Ascending aorta (tissue), 2 donors: ENCODE data around the gene GLRX. TPM values are rescaled to one million over a fixed set of nuclear protein-coding genes. Genes with fewer than 3 reads are reported as not detected.
"Not testable (repeated sequence)": the region's sequence is repeated elsewhere in the genome, so short reads cannot be mapped to it uniquely, and the experiment has no call there.

Experiments
- DNase-seq, 2 donors: peaks; one replicate each; pipeline ENCODE4 v3.0.0-alpha.2; 2019; ENCODE audit warnings: low spot score in 2 of 2
- H3K27ac ChIP-seq, 2 donors: fragments of 200-600 bp; sonication (generic); one replicate each; pipeline ENCODE4 v1.5.1; 2016 to 2017; ENCODE audit warnings: mild to moderate bottlenecking in 1 of 2
- H3K27me3 ChIP-seq: fragments of 200-600 bp; sonication (generic); one replicate; pipeline ENCODE4 v1.5.1; 2017
- H3K36me3 ChIP-seq, 2 donors: fragments of 200-600 bp; sonication (generic); one replicate each; pipeline ENCODE4 v1.5.1; 2016
- H3K4me1 ChIP-seq, 2 donors: fragments of 200-600 bp; sonication (generic); one replicate each; pipeline ENCODE4 v1.5.1; 2016 to 2017; ENCODE audit warnings: mild to moderate bottlenecking in 1 of 2
- H3K4me3 ChIP-seq, 2 donors: fragments of 200-600 bp; sonication (generic); one replicate each; pipeline ENCODE4 v1.5.1; 2016 to 2017; ENCODE audit warnings: mild to moderate bottlenecking in 1 of 2
- H3K9me3 ChIP-seq, 2 donors: fragments of 200-600 bp; sonication (generic); one replicate each; pipeline ENCODE4 v1.5.1; 2016
- intact Hi-C: fragments of 100-400 bp; cut with DNase I; formaldehyde crosslinking; loops from one replicate; pipeline ENCODE4 v1.15.1; 2023
- total RNA-seq: library from RNA; depleted of rRNA; stranded (reverse); fragments of >200 nt; gene quantifications from one replicate; pipeline ENCODE4 v1.1.0, GENCODE V29; 2016
- TF ChIP-seq, protein P1 (sequence below), 3 experiments: fragments of 200-600 bp in 2 of 3; fragments of 450-650 bp in 1 of 3; sonication (generic) in 2 of 3; IDR thresholded peaks; one replicate each; pipeline ENCODE4 v1.5.1; 2016 to 2019; ENCODE audit warnings: antibody characterized with exemption in 3 of 3, mild to moderate bottlenecking in 1 of 3, moderate library complexity in 1 of 3

The GLRX gene
- total RNA-seq, 1 donor from 2014 or later, result 18.5 TPM

DNA sequence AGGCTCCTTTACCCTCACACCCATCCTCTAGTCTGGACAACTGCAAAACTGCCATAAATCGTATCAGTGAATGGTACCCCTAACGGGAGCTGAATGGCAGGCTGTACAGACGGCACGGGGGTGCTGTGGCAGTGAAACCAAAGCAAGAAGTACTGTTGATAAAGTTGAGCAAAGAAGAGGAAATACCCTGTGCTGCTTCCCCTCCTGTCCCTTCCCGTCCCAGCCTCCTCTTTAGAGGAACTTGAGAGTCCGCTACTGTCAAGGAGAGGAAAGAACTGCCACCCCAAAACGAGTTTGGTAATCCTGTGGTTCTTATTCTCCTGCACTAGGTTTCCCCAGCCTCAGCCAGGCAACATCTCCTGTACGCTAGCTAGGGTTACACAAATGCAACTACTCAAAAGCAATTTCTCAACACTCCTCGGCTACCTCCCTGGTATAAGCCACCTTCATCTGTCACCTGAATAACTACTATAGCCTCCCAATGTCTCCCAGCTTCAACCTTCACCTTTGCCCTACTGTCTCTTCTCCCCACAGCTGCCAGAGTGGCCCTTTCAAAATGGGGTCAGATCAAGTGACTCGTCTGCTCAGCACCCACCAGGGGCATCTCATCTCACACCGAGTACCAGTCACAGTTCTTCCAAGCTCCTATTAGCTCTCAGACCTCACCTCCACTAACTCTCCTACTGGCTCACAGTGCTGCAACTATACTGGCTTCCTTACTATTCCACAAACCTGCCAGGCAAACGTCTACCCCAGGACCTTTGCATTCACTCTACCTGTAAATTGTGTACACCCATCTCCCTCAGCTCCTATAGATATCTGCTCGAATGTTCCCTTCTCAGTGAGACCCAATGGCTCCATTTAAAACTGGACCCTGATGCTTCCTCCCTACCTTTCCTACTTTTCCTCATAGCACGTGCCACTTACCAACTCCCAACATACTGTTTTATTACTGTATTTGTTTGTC lies 4.1 kb downstream of the GLRX start:
- TF ChIP-seq, protein P1, sequence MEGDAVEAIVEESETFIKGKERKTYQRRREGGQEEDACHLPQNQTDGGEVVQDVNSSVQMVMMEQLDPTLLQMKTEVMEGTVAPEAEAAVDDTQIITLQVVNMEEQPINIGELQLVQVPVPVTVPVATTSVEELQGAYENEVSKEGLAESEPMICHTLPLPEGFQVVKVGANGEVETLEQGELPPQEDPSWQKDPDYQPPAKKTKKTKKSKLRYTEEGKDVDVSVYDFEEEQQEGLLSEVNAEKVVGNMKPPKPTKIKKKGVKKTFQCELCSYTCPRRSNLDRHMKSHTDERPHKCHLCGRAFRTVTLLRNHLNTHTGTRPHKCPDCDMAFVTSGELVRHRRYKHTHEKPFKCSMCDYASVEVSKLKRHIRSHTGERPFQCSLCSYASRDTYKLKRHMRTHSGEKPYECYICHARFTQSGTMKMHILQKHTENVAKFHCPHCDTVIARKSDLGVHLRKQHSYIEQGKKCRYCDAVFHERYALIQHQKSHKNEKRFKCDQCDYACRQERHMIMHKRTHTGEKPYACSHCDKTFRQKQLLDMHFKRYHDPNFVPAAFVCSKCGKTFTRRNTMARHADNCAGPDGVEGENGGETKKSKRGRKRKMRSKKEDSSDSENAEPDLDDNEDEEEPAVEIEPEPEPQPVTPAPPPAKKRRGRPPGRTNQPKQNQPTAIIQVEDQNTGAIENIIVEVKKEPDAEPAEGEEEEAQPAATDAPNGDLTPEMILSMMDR (IDR thresholded peaks at IDR 0.05), result no peak
- H3K4me1 ChIP-seq, result peaks cover 0 to 10% of the 10 kb centered on the region in 2 donors
- no peaks in the 10 kb centered on the region for H3K9me3 ChIP-seq
- peaks cover 12 to 36% of the 10 kb centered on the region in 2 donors for H3K36me3 ChIP-seq
- peak overlapping the region; percentile 16 to 22 for H3K27ac ChIP-seq
- intact Hi-C loops, result no loop called here
- peak overlapping the region; percentile 36 to 37 for H3K4me3 ChIP-seq
- no peak for DNase-seq
- H3K27me3 ChIP-seq, result no peaks in the 10 kb centered on the region

DNA sequence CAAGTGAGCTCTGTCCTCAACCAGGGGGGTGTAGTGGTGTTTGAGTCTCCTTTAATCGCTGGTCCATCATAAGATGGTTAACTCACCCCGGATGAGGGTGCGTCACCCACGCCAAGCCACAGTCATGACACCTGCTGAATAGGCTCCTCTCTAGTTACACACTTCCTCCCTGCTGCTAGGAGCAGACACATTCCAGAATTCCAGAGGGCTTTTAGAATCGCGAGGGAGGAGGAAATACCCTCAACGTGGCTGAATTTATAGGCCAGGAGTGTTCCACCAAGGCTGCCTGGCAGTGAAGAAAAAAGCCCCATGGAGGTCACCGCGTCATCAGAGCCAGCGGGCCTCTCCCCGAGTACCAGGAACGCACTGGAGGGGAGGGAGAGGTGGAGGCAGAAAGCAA lies 5.1 kb downstream of the GLRX start:
- H3K27me3 ChIP-seq, result no peaks in the 10 kb centered on the region
- TF ChIP-seq, protein P1 (IDR thresholded peaks at IDR 0.05), result no peak
- H3K36me3 ChIP-seq, result peaks cover 12 to 36% of the 10 kb centered on the region in 2 donors
- no peak for DNase-seq
- peak overlapping the region in 1 of 2 donors; percentile 36 for H3K4me3 ChIP-seq
- intact Hi-C loops, result no loop called here
- peaks cover 0 to 5% of the 10 kb centered on the region in 2 donors for H3K4me1 ChIP-seq
- no peaks in the 10 kb centered on the region for H3K9me3 ChIP-seq
- H3K27ac ChIP-seq, result peak overlapping the region in 1 of 2 donors; percentile 16

GRCh38 chr5:95816776-95817175 lies 5.8 kb downstream of the GLRX start:
- peaks cover 12 to 38% of the 10 kb centered on the region in 2 donors for H3K36me3 ChIP-seq
- DNase-seq, result no peak
- TF ChIP-seq, protein P1 (IDR thresholded peaks at IDR 0.05), result no peak
- no peak overlapping the region for H3K4me3 ChIP-seq
- no peaks in the 10 kb centered on the region for H3K9me3 ChIP-seq
- peaks cover 0 to 10% of the 10 kb centered on the region in 2 donors for H3K4me1 ChIP-seq
- no peak overlapping the region for H3K27ac ChIP-seq
- intact Hi-C loops, result no loop called here
- H3K27me3 ChIP-seq, result no peaks in the 10 kb centered on the region

DNA sequence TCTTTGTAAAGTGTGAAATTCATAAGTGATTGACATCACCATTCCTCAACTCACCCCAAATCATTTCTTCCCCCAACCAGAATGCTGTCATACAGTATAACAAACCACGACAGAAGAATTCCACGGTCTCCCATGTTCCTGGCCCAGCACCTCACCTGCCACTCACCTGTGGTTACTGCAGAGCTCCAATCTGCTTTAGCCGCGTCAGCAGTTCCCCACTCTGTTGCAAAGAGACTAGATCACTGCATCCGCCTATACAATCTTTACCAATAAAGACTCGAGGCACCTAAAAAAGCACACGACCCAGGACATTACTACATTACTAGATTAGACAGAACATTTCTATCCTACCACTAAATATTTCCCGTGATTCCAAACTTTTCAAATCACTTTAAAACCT lies 6.2 kb downstream of the GLRX start:
- no peak overlapping the region for H3K27ac ChIP-seq
- peaks cover 0 to 13% of the 10 kb centered on the region in 2 donors for H3K4me1 ChIP-seq
- H3K27me3 ChIP-seq, result no peaks in the 10 kb centered on the region
- peaks cover 12 to 39% of the 10 kb centered on the region in 2 donors for H3K36me3 ChIP-seq
- no peaks in the 10 kb centered on the region for H3K9me3 ChIP-seq
- intact Hi-C loops, result no loop called here
- no peak overlapping the region for H3K4me3 ChIP-seq
- DNase-seq, result no peak
- TF ChIP-seq, protein P1 (IDR thresholded peaks at IDR 0.05), result no peak

DNA sequence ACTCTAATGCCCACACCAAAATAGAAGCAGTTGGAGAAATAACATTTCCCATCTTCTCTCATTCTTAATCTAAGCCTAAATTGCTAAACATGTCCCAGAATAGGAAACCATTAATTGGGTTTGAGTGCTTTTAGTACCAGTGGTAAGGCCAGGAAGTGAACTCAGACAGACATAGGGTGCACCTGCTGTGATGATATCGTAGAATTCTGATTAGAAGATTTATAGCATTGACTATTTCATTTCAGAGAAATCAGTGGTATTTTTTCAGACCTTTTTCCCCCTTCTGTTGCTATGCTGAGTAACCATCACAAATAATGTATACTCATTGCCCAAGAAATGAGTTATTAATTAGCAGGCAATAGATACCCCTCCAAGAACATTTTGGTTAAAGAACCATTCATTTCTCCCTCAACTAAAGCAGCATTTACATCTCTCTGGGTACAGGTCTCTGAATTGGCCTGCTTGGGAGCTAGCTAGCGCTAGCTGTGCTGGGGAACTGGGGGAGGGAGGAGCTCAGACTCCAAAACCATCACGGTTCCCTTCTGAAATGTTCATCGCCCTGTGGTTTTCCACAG lies 7.3 kb downstream of the GLRX start:
- Histone ChIP-seq H3K27me3 (no peaks in the 10 kb centered on the region), H3K27ac (no peak overlapping the region), H3K36me3 (peaks cover 12 to 39% of the 10 kb centered on the region in 2 donors), H3K9me3 (no peaks in the 10 kb centered on the region), H3K4me1 (peaks cover 0 to 17% of the 10 kb centered on the region in 2 donors), H3K4me3 (no peak overlapping the region)
- intact Hi-C loops, result no loop called here
- DNase-seq, result no peak
- TF ChIP-seq, protein P1 (IDR thresholded peaks at IDR 0.05), result no peak

- H3K9me3 ChIP-seq, H3K4me3 ChIP-seq, DNase-seq, H3K27ac ChIP-seq, H3K27me3 ChIP-seq, intact Hi-C loops: not testable (repeated sequence)
- Histone ChIP-seq H3K36me3 (peaks cover 12 to 39% of the 10 kb centered on the region in 2 donors), H3K4me1 (peaks cover 3 to 30% of the 10 kb centered on the region in 2 donors)
Measured at GRCh38 chr5:95813035-95813434, 9.5 kb downstream of the GLRX start.
